Adrenal gland (tissue), 12 donors: ENCODE results near the gene ATOH8. TPM values are rescaled to one million over a fixed set of nuclear protein-coding genes. Genes with fewer than 3 reads are reported as not detected.

Source experiments
- DNase-seq, 7 donors: peaks; one replicate each; pipeline ENCODE4 v3.0.0-alpha.2; 2019 to 2020
- H3K27ac ChIP-seq, 5 donors: fragments of 200-600 bp; sonication (generic) in 4 of 5; 1 replicate in 3 of 5; 2 replicates in 2 of 5; pipeline versions ENCODE4 v1.5.1 to v1.8.0; 2016 to 2020; ENCODE audit warnings: mild to moderate bottlenecking in 1 of 5
- H3K27me3 ChIP-seq: fragments of 200-600 bp; 2 replicates; pipeline ENCODE4 v1.8.0; 2021
- H3K36me3 ChIP-seq, 2 donors: fragments of 200-600 bp; replicated peaks in 1 of 2; 1 replicate in 1 of 2; 2 replicates in 1 of 2; pipeline versions ENCODE4 v1.5.1 to v1.8.0; 2018 to 2022
- H3K4me1 ChIP-seq, 2 donors: fragments of 200-600 bp; replicated peaks in 1 of 2; 1 replicate in 1 of 2; 2 replicates in 1 of 2; pipeline versions ENCODE4 v1.5.1 to v1.8.0; 2018 to 2021
- H3K4me3 ChIP-seq, 4 donors: fragments of 200-600 bp; sonication (generic) in 3 of 4; one replicate each; pipeline ENCODE4 v1.5.1; 2016 to 2018
- H3K9me3 ChIP-seq, 3 donors: fragments of 200-600 bp; sonication (generic) in 1 of 3; replicated peaks in 1 of 3; 1 replicate in 2 of 3; 2 replicates in 1 of 3; pipeline versions ENCODE4 v1.5.1 to v1.8.0; 2016 to 2021
- CTCF ChIP-seq, 6 experiments: fragments of 450-650 bp in 4 of 6; fragments of 200-600 bp in 2 of 6; sonication (generic) in 1 of 6; IDR thresholded peaks; 1 replicate in 5 of 6; 2 replicates in 1 of 6; pipeline versions ENCODE4 v1.5.1 to v1.8.0; 2016 to 2021; ENCODE audit warnings: antibody characterized with exemption in 6 of 6, mild to moderate bottlenecking in 2 of 6, moderate library complexity in 1 of 6
- POLR2A ChIP-seq, 2 donors: fragments of 450-650 bp; IDR thresholded peaks; one replicate each; pipeline ENCODE4 v1.6.1; 2017; ENCODE audit warnings: antibody characterized with exemption in 2 of 2, mild to moderate bottlenecking in 2 of 2, moderate library complexity in 1 of 2
- WGBS, 4 donors: extraction: QIAGEN DNeasy Blood & Tissue Kit in 2 of 4; methylation state at CpG; one replicate each; pipeline versions ENCODE4 v1.1.5 to v1.1.7; 2013 to 2017; 5-methylcytosine and 5-hydroxymethylcytosine counted together
- intact Hi-C, 2 donors: fragments of 100-400 bp; cut with DNase I; formaldehyde crosslinking; loops; one replicate each; pipeline versions ENCODE4 v1.14.1 to v1.15.0; 2022 to 2023
- polyA plus RNA-seq, 3 donors: library from polyadenylated mRNA; stranded (reverse); fragments of 200-250 nt in 2 of 3; fragments of 350-450 nt in 1 of 3; fragmentation: Illumina TruSeq in 1 of 3; extraction: RNeasy Lipid Tissue Mini Kit (QIAGEN cat#74804) in 1 of 3; gene quantifications; one replicate each; pipeline ENCODE4 v1.2.3, GENCODE V29; 2013 to 2014
- total RNA-seq, 9 donors: library from RNA; depleted of rRNA in 4 of 9; stranded (reverse); fragments of >200 nt in 4 of 9; fragments of 120-200 nt in 1 of 9; fragmentation: NEBNext Ultra II Directional in 1 of 9; extraction: Animal tissue kit (Norgen Biotek cat#: 25700) in 1 of 9; gene quantifications; one replicate each; pipeline versions ENCODE4 v1.1.0 to v1.2.4, GENCODE V29; 2013 to 2023
- donor health status: healthy with polysubstance abuse.
- donor health status: Bipolar disorder and iron deficiency.
- donor health status: DM: yes; HTN: yes; CAD: no.
- donor health status: DM: no; HTN: no; CAD: no.
- donor health status: DM: no; HTN: no; CAD: no.
- donor health status: DM: yes; HTN: yes; CAD: no.

Gene ATOH8
- total and polyA plus RNA-seq, 12 donors = 0.88 to 44.0 (median 6.0) TPM

GRCh38 chr2:85811180-85812093 is 57.6 kb downstream of the ATOH8 start:
- Histone ChIP-seq H3K4me1 (no peaks in the 10 kb centered on the region), H3K4me3 (no peak overlapping the region), H3K27me3 (no peaks in the 10 kb centered on the region), H3K9me3 (no peaks in the 10 kb centered on the region), H3K36me3 (no peaks in the 10 kb centered on the region), H3K27ac (no peak overlapping the region)
- WGBS, 4 donors = 47 to 84% (median 62%) methylated on average over 10 to 41 of the region's 41 CpGs
- DNase-seq = peak in 1 of 7 donors; percentile 17
- intact Hi-C loops = loop anchor here (5.0 to 10.0 kb wide), 4 partner anchors 59 to 177 kb away; partner anchors contain the start of gene ATOH8 (in 1 of the 2)
- TF ChIP-seq CTCF (IDR thresholded peaks at IDR 0.05) (no peak), POLR2A (IDR thresholded peaks at IDR 0.05) (no peak)

- 69 to 85% (median 70%) methylated on average over 7 to 10 of the region's 10 CpGs for WGBS, 4 donors
- intact Hi-C loops = loop anchor here (5.0 to 10.0 kb wide), 4 partner anchors 60 to 177 kb away; partner anchors contain the start of gene ATOH8 (in 1 of the 2)
- no peak for TF ChIP-seq POLR2A (IDR thresholded peaks at IDR 0.05)
- no peak for TF ChIP-seq CTCF (IDR thresholded peaks at IDR 0.05)
- Histone ChIP-seq H3K4me1 (no peaks in the 10 kb centered on the region), H3K4me3 (no peak overlapping the region), H3K27me3 (no peaks in the 10 kb centered on the region), H3K9me3 (no peaks in the 10 kb centered on the region), H3K36me3 (no peaks in the 10 kb centered on the region), H3K27ac (no peak overlapping the region)
- DNase-seq = peak in 1 of 7 donors; percentile 12
Observed at GRCh38 chr2:85812094-85812735, 58.4 kb downstream of the ATOH8 start.

- TF ChIP-seq CTCF (IDR thresholded peaks at IDR 0.05) = no peak
- no peak for TF ChIP-seq POLR2A (IDR thresholded peaks at IDR 0.05)
- Histone ChIP-seq H3K9me3 (no peaks in the 10 kb centered on the region), H3K4me3 (no peak overlapping the region), H3K27ac (no peak overlapping the region), H3K27me3 (no peaks in the 10 kb centered on the region), H3K4me1 (no peaks in the 10 kb centered on the region), H3K36me3 (no peaks in the 10 kb centered on the region)
- DNase-seq = peak in 1 of 7 donors; percentile 17
- 79 to 83% (median 81%) methylated on average over 4 to 7 of the region's 7 CpGs for WGBS, 4 donors
- intact Hi-C loops = loop anchor here (5.0 to 10.0 kb wide), 4 partner anchors 61 to 179 kb away; partner anchors contain the start of gene ATOH8 (in 1 of the 2)
Observed at GRCh38 chr2:85813211-85813981, 59.6 kb downstream of the ATOH8 start.
